Tibial nerve (tissue), 4 donors: ENCODE results near the gene ERCC8. TPM values are rescaled to one million over a fixed set of nuclear protein-coding genes. Genes with fewer than 3 reads are reported as not detected.
A peak's percentile ranks its signal among the peaks of the same experiment; 100 is the strongest.

Experiments used
- DNase-seq, 2 donors: peaks; one replicate each; pipeline ENCODE4 v3.0.0-alpha.2; 2019; ENCODE audit warnings: low spot score in 2 of 2
- H3K27ac ChIP-seq, 4 donors: fragments of 200-600 bp; sonication (generic) in 3 of 4; one replicate each; pipeline ENCODE4 v1.5.1; 2017 to 2019; ENCODE audit warnings: mild to moderate bottlenecking in 1 of 4
- H3K27me3 ChIP-seq, 2 donors: fragments of 200-600 bp; sonication (generic) in 1 of 2; one replicate each; pipeline versions ENCODE4 v1.5.1 to v1.6.0; 2017 to 2019
- H3K36me3 ChIP-seq, 3 donors: fragments of 200-600 bp; sonication (generic); one replicate each; pipeline ENCODE4 v1.5.1; 2018 to 2019
- H3K4me1 ChIP-seq, 4 donors: fragments of 200-600 bp; sonication (generic) in 3 of 4; one replicate each; pipeline ENCODE4 v1.5.1; 2017 to 2019
- H3K4me3 ChIP-seq, 4 donors: fragments of 200-600 bp; sonication (generic) in 3 of 4; one replicate each; pipeline ENCODE4 v1.5.1; 2017 to 2019; ENCODE audit warnings: mild to moderate bottlenecking in 1 of 4, moderate library complexity in 1 of 4
- H3K9me3 ChIP-seq, 4 donors: fragments of 200-600 bp; sonication (generic) in 3 of 4; one replicate each; pipeline ENCODE4 v1.5.1; 2017 to 2019
- CTCF ChIP-seq, 5 experiments: fragments of 200-600 bp in 3 of 5; fragments of 450-650 bp in 2 of 5; sonication (generic) in 3 of 5; IDR thresholded peaks; one replicate each; pipeline ENCODE4 v1.5.1; 2016 to 2019; ENCODE audit warnings: antibody characterized with exemption in 5 of 5, mild to moderate bottlenecking in 3 of 5, moderate library complexity in 2 of 5
- EP300 ChIP-seq, 2 donors: sonication (generic); formaldehyde crosslinking; IDR thresholded peaks; one replicate each; pipeline ENCODE4 v1.6.1; 2017; ENCODE audit warnings: antibody characterized with exemption in 2 of 2, mild to moderate bottlenecking in 1 of 2
- POLR2A ChIP-seq, 2 donors: fragments of 450-650 bp; IDR thresholded peaks; one replicate each; pipeline ENCODE4 v1.6.1; 2017; ENCODE audit warnings: antibody characterized with exemption in 2 of 2, mild to moderate bottlenecking in 2 of 2, moderate library complexity in 2 of 2
- WGBS, 2 donors: methylation state at CpG; one replicate each; pipeline ENCODE4 v1.1.5; 2018; 5-methylcytosine and 5-hydroxymethylcytosine counted together
- total RNA-seq, 4 donors: library from RNA; depleted of rRNA; stranded (reverse); fragments of >200 nt; gene quantifications; one replicate each; pipeline ENCODE4 v1.1.0, GENCODE V29; 2016

ERCC8 gene
- total RNA-seq, 4 donors from 2014 or later: 10.5 to 17.5 (median 15.8) TPM

- no peaks in the 10 kb centered on the region for H3K27me3 ChIP-seq
- H3K9me3 ChIP-seq: peaks cover 0 to 30% (median 3%) of the 10 kb centered on the region in 4 donors
- 93 to 94% methylated on average over 3 of the region's 3 CpGs for WGBS, 2 donors
- H3K4me1 ChIP-seq: no peaks in the 10 kb centered on the region
- H3K4me3 ChIP-seq: no peak overlapping the region
- TF ChIP-seq EP300 (IDR thresholded peaks at IDR 0.05) (no peak), CTCF (IDR thresholded peaks at IDR 0.05) (no peak), POLR2A (IDR thresholded peaks at IDR 0.05) (no peak)
- H3K36me3 ChIP-seq: no peaks in the 10 kb centered on the region
- DNase-seq: no peak
- no peak overlapping the region for H3K27ac ChIP-seq
These were observed 27.4 kb upstream of the ERCC8 start for GRCh38 chr5:60972231-60972630.

DNA sequence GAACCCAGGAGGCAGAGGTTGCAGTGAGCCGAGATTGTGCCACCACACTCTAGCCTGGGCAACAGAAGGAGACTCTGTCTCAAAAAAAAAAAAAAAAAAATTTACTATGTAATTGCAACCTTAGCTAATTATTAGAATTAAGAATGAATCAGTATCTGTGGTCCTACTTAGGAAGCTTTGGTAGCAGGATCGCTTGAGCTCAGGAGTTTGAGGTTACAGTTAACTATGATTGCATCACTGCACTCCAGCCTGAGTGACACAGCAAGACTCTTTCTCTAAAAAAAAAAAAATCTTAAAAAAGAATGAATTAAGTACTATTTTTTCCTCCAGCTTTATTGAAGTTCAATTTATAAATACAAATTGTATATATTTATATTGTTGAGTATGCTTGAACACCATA, 16.8 kb upstream of the ERCC8 start:
- no peak overlapping the region for H3K27ac ChIP-seq
- H3K36me3 ChIP-seq: no peaks in the 10 kb centered on the region
- H3K9me3 ChIP-seq: peaks cover 0 to 14% (median 4%) of the 10 kb centered on the region in 4 donors
- H3K4me1 ChIP-seq: peaks cover 0 to 11% (median 0%) of the 10 kb centered on the region in 4 donors
- no peak overlapping the region for H3K4me3 ChIP-seq
- no peak for TF ChIP-seq POLR2A (IDR thresholded peaks at IDR 0.05)
- TF ChIP-seq CTCF (IDR thresholded peaks at IDR 0.05): no peak
- no peak for TF ChIP-seq EP300 (IDR thresholded peaks at IDR 0.05)
- no peak for DNase-seq
- H3K27me3 ChIP-seq: no peaks in the 10 kb centered on the region
- 86 to 88% methylated on average over 2 of the region's 2 CpGs for WGBS, 2 donors

GRCh38 chr5:60960591-60960990, 15.7 kb upstream of the ERCC8 start:
- Histone ChIP-seq H3K9me3 (peaks cover 0 to 3% (median 0%) of the 10 kb centered on the region in 4 donors), H3K36me3 (no peaks in the 10 kb centered on the region), H3K27me3 (no peaks in the 10 kb centered on the region), H3K4me3 (no peak overlapping the region), H3K27ac (no peak overlapping the region), H3K4me1 (peaks cover 0 to 11% (median 0%) of the 10 kb centered on the region in 4 donors)
- WGBS, 2 donors: 44 to 52% methylated on average over 2 of the region's 2 CpGs
- TF ChIP-seq EP300 (IDR thresholded peaks at IDR 0.05) (no peak), POLR2A (IDR thresholded peaks at IDR 0.05) (no peak), CTCF (IDR thresholded peaks at IDR 0.05) (peak in 3 of 5 experiments; percentile 12 to 36 (median 25))
- DNase-seq: no peak

DNA sequence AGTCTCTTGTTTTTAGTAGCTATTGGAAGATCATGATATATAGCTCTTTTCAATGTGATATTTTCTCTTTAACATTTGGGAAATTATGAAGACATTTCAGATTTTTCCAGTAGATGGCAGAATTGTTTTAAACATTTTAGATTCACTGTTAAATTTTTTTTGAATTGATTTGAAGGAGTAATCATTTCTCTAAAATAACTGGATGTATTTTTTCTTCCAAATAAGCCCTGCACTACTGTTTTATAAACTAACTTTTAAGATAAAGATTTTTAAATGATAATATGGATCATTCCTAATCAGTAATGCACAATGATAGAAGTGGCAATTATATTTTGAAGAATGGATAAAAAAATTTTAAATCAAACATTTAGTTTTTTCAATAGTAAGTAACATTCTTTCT, 14.3 kb upstream of the ERCC8 start:
- TF ChIP-seq POLR2A (IDR thresholded peaks at IDR 0.05) (no peak), CTCF (IDR thresholded peaks at IDR 0.05) (peak in 4 of 5 experiments; percentile 17 to 29 (median 19))

GRCh38 chr5:60958712-60959111, 13.8 kb upstream of the ERCC8 start:
- H3K36me3 ChIP-seq: no peaks in the 10 kb centered on the region
- no peaks in the 10 kb centered on the region for H3K27me3 ChIP-seq
- TF ChIP-seq EP300 (IDR thresholded peaks at IDR 0.05): no peak
- TF ChIP-seq POLR2A (IDR thresholded peaks at IDR 0.05): no peak
- TF ChIP-seq CTCF (IDR thresholded peaks at IDR 0.05): no peak
- peaks cover 0 to 11% (median 0%) of the 10 kb centered on the region in 4 donors for H3K4me1 ChIP-seq
- 89 to 93% methylated on average over 2 of the region's 2 CpGs for WGBS, 2 donors
- DNase-seq: no peak
- no peak overlapping the region for H3K4me3 ChIP-seq
- peaks cover 0 to 9% (median 0%) of the 10 kb centered on the region in 4 donors for H3K9me3 ChIP-seq
- H3K27ac ChIP-seq: no peak overlapping the region

More for the DNA sequence above, 14.3 kb upstream of the ERCC8 start:
- Histone ChIP-seq H3K36me3 (no peaks in the 10 kb centered on the region), H3K4me3 (no peak overlapping the region), H3K4me1 (peaks cover 0 to 11% (median 0%) of the 10 kb centered on the region in 4 donors), H3K27me3 (no peaks in the 10 kb centered on the region), H3K27ac (no peak overlapping the region), H3K9me3 (peaks cover 0 to 9% (median 0%) of the 10 kb centered on the region in 4 donors)
- no peak for DNase-seq
